NCI-H524 (cell line): ENCODE data around the gene METTL6.
"Not testable (repeated sequence)": the region's sequence is repeated elsewhere in the genome, so short reads cannot be mapped to it uniquely, and the experiment has no call there.

Experiments
- DNase-seq, 2 experiments: peaks; one replicate each; lab custom pipeline; 2025; lab: John Stamatoyannopoulos, UW

Gene METTL6

DNA sequence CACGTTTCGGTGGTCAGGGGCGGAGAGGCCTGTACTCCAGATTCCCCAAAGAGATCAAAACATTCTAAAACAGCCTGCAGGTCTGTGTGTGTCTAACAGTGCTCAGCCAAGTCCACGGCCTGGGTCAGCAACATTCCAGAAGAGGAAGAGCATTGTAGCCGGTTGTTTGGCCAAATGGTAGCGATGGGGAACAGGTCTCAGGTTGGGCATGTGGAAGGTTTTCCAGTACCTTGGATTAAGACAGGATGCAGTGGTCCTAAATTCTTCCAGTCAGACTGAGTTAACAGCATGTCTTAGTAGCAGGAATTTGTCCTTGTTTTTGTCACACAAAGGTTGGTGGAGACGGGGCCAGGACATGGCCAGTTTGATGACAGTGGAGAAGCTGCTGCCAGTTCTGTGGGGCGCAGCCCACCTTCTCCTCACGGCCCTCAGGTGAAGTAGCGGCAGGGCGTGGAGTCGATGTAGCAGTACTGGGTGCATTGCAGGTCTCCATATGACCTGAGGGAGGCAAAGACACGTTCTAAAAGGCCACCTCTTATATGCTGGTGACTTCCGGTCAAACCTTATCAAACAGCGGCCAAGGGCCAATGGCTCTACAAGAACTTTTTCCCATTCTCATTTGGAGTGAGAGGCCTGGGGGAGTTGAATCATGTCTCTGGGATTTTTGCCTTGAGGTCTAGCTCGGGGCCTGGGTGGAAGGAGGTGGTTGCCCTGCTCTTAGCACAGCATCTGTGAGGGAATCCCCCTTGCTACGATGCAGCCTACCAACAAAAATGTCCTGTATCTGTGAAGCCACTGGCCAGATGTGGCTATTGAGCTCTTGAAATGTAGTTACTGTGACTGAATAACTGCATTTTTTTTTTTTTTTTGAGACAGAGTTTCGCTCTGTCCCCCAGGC is 24.1 kb upstream of the METTL6 start:
- no peak for DNase-seq

- no peak for DNase-seq
Observed at GRCh38 chr3:15450438-15451215, 23.3 kb upstream of the METTL6 start.

- no peak for DNase-seq
Observed at GRCh38 chr3:15449489-15450224, 22.3 kb upstream of the METTL6 start.

- DNase-seq, result peak; percentile 78 to 88
Observed at GRCh38 chr3:15443826-15444524, 16.6 kb upstream of the METTL6 start.

GRCh38 chr3:15440891-15441290 is 13.5 kb upstream of the METTL6 start:
- DNase-seq, result no peak

DNA sequence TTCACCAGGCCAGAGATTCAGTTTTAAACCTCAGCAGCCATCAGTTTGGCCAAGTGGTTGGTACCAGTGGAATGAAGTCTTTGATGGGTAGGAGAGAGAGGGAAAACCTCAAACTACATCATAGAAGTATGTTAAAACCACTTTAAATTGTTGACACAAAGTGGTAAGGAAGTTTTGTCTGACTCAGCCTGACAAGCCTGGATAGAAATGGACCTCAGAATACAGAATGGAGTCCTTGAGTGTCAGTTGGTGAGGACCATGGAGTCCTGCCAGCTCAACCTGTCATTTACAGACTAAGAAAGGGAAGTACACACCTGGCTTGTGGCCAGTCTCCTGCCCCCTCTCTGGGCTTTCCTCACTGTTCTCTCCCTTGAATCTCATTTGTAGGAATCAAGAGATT is 12.1 kb upstream of the METTL6 start:
- no peak for DNase-seq

GRCh38 chr3:15438983-15439382 is 11.6 kb upstream of the METTL6 start:
- no peak for DNase-seq

- no peak for DNase-seq
Observed at GRCh38 chr3:15436246-15436645, 8.9 kb upstream of the METTL6 start.

DNA sequence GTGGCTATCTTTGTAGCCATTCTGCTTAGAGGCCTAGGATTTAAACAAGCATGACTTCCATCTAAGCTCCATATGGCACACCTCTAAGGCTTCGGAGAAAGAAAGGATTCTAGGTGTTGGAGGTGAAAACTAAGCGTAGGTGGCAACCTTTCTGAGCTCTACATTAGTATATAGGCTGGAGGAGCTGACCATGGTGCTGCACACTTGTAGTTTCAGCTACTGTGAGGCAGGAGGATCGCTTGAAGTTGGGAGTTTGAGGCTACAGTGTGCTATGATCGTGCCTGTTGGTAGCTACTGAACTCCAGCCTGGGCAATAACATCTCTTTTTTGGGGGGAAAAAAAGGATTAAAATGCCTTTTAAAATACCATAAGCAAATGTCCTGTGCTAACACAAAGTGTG is 7.4 kb upstream of the METTL6 start:
- no peak for DNase-seq

DNA sequence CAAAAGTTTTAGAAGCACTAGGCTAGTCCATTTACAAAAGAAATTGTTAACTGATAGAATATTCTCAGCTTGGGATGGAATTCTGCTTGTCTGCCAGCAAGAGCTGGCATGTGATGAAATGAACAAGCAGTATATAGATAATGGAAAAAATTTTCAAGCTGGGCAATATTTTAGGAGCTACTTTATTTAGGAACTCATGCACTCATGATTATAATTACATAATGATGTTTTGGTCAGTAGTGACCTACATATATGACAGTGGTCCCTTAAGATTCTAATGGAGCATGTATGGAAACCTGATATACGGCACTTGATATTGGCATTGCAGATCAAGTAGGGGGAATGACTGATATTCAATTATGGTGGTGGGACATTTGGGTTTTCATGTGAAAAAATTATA is 6.2 kb upstream of the METTL6 start:
- DNase-seq, result no peak

- no peak for DNase-seq
Observed at GRCh38 chr3:15431256-15431837, 4.0 kb upstream of the METTL6 start.

DNA sequence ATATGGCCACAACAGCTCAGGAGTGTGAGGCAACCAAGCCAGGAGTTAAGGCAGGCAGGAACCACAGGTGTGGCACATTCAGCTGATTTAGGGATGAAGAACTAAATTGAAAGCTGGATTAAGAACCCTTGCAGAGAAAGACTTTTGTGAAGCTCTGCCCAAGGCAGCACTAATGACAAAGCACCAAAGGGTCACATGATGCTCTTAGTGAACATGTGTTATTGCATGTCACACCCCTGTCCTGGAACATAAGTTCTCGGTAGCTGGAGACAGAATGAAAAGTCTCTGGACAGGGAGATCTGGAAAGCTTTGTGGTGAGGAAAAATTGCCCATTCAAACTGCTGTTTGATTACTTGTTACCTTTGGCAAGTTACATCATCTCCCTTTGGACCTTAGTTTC is 3.3 kb upstream of the METTL6 start:
- DNase-seq, result no peak

DNA sequence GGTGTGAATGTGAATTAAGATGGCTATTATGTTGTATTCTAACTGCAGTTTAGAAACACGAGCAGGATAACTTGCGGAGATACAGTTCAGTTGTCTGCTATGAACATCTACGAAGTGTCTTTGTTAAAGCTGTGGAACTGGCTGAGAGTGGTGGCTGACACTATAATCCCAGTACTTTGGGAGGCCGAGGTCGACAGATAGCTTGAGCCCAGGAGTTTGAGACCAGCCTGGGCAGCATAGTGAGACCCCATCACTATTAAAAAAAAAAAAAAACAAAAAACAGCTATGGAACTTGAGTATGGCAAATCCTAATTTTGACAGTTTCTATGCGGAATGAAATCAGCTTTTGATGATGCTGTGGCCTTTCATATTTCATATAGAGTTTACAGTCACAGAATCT is 1.7 kb upstream of the METTL6 start:
- no peak for DNase-seq

- no peak for DNase-seq
Observed at GRCh38 chr3:15428539-15428938, 1.2 kb upstream of the METTL6 start.

- no peak for DNase-seq
Observed at GRCh38 chr3:15427981-15428380, 637 bp upstream of the METTL6 start.

DNA sequence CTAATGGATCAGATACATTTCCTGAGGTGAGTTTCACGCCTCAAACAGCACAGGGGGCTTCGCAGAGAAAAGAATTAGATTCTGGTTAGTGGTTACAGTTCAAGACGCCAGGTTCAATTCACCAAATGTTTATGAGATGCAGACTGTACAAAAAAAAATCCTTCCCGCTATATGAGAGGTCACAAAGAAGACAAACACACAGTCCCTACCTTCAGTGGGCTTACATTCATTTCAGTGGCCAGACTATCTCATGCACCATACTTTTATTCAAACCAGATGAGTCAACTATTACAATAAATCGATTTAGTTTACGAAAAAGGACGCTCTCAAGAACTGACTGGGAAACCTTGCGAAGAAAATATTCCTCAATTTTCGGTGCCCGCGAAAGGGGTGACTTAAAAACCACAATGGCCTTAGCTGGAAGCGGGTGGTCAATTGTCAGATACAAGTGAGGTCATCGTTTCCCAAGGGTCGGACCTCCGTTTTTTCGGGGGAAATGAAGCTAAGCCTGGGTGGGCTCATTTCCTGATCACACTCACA is 695 bp downstream of the METTL6 start:
- no peak for DNase-seq

- DNase-seq, result no peak
Observed at GRCh38 chr3:15420871-15421270, 6.5 kb downstream of the METTL6 start.

DNA sequence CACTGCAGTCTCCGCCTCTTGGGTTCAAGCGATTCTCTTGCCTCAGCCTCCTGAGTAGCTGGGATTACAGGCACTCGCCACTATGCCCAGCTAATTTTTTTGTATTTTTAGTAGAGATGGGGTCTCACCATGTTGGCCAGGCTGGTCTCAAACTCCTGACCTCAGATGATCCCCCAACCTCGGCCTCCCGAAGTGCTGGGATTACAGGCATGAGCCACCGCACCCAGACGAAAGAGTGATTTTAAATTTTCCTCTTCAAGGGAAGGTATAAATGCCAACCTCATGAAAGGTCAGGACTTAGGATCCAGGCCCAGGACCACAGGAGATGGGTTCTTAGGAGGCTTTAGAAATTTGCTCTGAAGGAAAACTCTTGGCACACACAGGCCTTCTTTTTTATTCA is 16.4 kb downstream of the METTL6 start:
- DNase-seq, result not testable (repeated sequence)

DNA sequence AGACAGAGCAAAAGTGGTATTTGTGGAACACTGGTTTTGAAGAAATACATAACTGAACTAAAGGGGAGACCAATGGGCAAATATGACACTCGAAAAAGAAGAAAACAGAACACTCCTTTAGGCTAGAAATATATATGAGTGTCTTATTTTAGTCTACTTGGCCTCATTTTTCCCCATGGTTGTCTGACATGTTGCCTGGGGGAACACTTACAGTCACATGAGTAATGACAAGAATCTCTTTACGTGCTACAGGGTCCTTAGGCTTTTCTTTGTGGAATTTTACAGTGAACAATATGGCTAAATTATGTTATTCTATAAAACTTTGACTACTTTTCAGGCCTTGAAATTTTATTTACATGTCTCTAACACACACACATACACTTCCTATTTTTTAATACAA is 17.6 kb downstream of the METTL6 start:
- no peak for DNase-seq

- no peak for DNase-seq
Observed at GRCh38 chr3:15409239-15409638, 18.1 kb downstream of the METTL6 start.

DNA sequence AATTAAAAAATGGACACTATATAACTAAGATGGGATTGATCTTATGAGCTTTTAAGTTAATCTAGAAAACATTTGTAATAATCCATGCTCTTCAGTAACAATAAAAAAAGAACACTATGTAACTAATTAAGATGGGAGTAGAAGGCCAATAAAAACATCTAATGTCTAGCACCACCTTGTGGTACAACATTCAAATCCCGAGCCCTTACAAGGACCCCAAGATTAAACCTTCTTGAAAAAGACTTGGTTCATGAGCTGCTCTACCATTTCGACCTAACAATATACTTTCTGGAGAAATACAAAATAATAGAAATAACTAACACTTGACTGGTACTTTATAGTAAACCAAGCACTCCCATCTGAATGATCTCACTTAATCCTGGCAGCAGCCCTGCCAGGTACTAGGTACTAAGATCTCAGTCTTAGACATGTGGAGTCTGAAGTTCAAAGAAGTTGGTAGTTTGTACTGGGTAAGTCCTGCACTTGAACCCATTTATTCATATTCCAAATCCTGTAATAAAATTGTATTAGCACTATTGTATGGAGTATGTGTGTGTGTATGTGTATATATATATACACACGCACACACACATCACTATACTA is 21.8 kb downstream of the METTL6 start:
- peak in 1 of 2 experiments; percentile 67 for DNase-seq
